HUES48 (cell line): ENCODE data around the gene MFSD6.

ENCODE experiments used
- H3K27ac ChIP-seq: one replicate; pipeline ENCODE4 v1.7.0; 2013; ENCODE audit warnings: low read depth, low read length, inconsistent platforms
- H3K27me3 ChIP-seq: 2 replicates; pipeline ENCODE4 v1.6.1; 2013; ENCODE audit warnings: mild to moderate bottlenecking, low read length; ENCODE audit not compliant: control insufficient read depth, insufficient read depth
- H3K36me3 ChIP-seq: 2 replicates; pipeline ENCODE4 v1.6.1; 2013; ENCODE audit warnings: low read length; ENCODE audit not compliant: control insufficient read depth, insufficient read depth
- H3K4me1 ChIP-seq: 2 replicates; pipeline ENCODE4 v1.6.1; 2013; ENCODE audit warnings: mild to moderate bottlenecking, low read length; ENCODE audit not compliant: control insufficient read depth, insufficient read depth
- H3K4me3 ChIP-seq: 2 replicates; pipeline ENCODE4 v1.5.1; 2013; ENCODE audit warnings: mild to moderate bottlenecking, low read depth, low read length
- H3K9ac ChIP-seq: 2 replicates; pipeline ENCODE4 v1.6.1; 2013; ENCODE audit warnings: mild to moderate bottlenecking, low read depth, low read length, moderate library complexity
- H3K9me3 ChIP-seq: 2 replicates; pipeline ENCODE4 v1.6.1; 2013; ENCODE audit warnings: low read length; ENCODE audit not compliant: control insufficient read depth, insufficient read depth

MFSD6 gene

DNA sequence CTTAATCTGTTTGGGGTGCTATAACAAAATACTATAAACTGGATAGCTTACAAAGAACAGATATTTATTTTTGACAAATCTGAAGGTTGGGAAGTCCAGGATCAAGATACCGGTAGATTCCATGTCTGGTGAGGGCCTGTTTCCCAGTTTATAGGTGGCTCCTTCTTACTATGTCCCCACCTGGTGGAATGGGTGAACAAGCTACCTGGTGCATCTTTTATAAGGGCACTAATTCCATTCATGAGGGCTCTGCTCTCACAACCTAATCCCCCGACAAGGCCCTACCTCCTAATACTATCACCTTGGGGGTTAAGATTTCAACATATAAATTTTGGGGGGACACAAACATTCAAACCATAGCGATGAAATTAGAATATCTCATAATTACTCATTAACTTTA lies 142.0 kb downstream of the MFSD6 start:
- no peaks in the 10 kb centered on the region for H3K9me3 ChIP-seq
- H3K27me3 ChIP-seq, result no peaks in the 10 kb centered on the region
- H3K36me3 ChIP-seq, result no peaks in the 10 kb centered on the region
- H3K4me3 ChIP-seq, result no peak overlapping the region
- no peak overlapping the region for H3K27ac ChIP-seq
- H3K9ac ChIP-seq, result no peak overlapping the region
- no peaks in the 10 kb centered on the region; the same call in 1 of the 2 replicates for H3K4me1 ChIP-seq
